ENCODE data around the gene MCOLN2.

MCOLN2 gene

DNA sequence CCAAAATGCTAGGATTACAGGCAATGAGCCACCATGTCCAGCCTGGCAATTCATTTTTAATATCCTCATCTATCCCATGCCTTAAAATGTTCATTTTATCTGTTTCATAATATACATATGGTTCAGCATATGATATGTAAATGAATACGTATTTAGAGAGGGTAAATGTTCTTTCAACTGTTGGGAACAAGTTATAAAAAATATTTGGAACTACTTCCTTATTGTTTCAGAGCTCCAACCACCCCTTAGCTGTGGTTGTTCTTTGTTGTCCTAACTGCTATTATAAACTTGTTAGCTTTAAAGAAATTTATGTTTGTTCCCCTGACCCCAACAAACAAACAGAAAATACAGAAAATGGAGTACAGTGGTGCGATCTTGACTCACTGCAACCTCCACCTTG, 14.5 kb downstream of the MCOLN2 start:
- DNase-seq = no peak

DNA sequence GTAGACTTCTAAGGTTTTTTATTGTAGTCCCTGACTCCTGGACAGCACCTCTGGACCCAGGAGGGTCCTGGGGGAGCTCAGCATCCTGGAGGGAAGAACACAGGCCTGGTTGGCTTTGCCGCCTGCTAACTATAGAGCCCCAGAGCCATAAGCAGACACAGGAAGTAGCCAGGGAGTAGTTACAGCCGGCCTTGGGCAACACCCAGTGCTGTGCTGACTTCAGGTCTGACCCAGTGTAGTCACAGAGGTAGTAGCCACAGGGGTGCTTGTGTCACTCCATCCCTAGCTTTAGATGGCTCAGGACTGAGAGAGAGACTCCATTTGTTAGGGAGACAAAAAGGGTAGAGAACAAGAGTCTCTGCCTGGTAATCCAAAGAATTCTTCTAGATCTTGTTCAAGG, 21.9 kb downstream of the MCOLN2 start:
- no peak for DNase-seq

DNA sequence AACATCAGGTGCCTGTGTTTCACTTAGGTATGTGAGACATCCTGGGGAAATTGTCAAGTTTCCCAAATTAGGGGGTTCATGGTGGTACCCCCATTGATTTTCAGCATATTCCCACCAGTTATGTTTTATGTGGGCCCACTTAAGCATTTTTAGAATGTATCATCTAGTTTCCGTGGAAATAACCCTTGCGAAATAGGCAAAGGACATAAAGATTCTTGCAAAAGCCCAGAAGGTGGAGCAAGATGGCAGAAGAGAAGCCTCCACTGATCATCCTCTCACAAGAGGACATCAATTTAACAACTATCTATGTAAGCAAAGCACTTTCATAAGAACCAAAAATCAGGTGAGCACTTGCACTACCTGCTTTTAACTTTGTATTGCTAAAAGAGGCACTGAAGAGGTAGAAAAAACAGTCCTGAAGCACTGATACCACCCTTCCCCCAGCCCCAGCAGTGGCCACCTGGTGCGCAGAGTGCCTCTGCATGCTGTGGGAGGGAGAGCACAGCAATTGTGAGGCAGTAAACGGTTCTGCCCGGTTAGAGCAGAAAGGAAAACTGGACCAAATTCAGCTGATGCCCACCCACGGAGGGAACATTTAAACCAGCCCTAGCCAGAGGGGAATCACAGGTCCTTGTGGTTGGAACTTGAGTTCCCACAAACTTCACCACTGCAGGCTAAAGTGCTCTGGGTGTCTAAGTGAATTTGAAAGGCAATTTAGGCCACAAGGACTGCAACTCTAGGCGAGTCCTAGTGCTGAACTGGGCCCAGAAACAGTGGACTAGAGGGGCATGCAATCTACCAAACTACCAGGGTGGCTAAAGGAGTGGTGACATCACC, 23.2 kb downstream of the MCOLN2 start:
- DNase-seq = no peak

DNA sequence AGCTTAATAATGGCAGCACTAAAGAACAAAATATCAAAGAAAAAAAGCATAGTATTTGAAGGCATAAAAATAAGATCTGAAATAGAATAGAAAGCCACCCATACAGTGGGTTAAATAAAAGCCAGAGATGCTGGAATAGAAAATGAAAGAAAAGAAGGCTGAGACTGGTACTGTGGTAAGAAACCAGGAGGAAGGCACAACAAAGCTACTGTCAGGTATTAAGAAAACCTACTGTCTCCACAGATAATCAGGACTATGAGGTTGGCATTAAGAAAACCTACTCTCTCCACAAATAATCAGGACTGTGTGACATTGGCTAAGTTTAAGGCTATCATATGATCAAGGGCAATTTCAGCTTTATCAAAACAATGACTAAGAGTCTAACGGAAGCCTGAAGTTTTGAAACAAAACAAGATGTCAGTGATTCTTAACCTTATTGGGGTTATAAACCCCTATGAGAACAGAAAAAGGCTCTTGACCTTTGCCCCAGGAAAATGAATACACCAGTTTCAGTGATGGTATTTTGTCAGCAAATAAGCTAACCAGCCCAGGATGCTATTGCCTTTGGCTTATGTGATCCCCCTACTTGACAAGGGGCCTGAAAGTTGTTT, 24.4 kb downstream of the MCOLN2 start:
- no peak for DNase-seq

DNA sequence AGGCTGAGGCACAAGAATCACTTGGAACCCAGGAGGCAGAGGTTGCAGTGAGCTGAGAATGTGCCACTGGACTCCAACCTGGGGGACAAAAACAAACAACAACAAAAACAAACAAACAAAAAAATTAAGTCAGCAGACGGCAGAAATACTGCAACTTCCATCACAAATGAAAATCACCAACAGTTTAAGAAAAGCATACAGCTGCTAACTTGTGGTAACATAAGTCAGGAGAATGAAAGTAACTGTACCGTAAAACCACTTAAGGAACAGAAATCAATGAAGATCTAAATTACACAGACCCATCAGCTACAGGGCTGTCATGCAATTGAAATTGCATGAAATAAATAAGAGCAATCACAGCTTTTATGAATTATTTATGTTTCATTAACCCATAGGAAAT, 25.0 kb downstream of the MCOLN2 start:
- no peak for DNase-seq

DNA sequence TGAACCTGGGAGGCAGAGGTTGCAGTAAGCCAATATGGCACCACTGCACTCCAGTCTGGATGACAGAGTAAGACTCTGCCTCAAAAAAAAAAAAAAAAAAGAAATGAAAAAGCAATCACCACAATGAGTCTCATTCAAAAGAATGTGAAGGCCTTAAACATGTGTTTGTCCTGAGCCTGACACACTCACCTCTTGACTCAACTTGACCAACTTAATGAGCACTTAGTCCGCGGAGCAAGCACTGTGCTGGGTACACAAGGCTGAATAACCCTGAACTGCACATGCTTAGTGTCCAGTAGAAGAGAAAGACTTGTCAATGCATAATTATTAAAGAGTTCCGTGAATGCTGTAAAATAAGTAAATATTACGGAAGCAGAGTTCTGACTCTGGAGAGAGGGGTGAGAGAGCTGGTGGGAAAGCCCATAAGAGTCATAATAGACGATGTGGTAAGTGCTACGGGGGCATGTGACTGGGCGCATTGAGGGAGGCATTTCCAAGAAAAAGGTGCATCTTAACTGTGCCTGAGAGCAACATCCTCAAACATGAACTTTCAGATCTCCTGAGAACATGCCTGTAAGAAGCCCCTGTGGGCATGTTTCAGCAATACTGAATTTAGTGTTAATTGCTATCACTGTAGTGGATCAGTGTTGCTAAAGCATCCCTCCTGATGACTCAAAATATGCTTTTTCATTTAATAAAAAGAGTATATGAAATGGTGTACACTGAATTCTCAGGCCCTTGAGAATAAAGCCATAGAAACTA, 27.2 kb downstream of the MCOLN2 start:
- no peak for DNase-seq

DNA sequence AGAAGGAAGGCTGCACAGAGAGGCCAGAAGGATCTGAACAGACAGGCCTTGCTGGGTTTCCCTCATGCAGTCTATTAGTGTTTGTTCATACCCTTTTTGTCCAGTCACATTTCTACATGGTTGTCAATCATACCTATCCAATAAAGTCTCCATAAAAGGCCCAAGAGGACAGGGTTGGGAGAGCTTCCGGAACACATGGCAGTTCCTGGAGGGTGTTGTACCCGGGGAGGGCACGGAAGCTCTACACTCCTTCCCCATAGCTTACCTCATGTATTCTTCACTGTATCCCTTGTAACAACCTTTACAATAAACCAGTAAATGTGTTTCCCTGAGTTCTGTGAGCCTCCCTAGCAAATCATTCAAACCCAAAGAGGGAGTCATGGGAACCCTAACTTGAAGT, 28.0 kb downstream of the MCOLN2 start:
- DNase-seq = no peak

DNA sequence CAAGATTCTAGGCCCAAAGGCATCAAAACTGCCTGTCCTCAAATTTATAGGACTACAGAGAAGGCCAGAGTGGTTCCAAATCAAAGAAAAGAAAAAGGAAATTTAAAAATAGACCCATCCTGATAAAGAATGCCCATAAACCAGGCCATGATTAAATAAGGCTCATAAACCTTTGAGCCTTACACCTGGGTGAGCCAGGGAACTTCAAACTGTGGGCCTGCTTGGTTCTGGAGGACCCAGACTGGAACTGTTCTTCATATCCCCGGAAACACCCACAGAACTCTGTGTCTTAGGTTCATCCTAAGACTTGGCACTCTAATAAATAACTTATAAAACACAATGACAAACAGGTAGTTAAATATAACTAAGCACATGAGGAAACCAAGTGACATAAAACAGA, 28.8 kb downstream of the MCOLN2 start:
- no peak for DNase-seq

DNA sequence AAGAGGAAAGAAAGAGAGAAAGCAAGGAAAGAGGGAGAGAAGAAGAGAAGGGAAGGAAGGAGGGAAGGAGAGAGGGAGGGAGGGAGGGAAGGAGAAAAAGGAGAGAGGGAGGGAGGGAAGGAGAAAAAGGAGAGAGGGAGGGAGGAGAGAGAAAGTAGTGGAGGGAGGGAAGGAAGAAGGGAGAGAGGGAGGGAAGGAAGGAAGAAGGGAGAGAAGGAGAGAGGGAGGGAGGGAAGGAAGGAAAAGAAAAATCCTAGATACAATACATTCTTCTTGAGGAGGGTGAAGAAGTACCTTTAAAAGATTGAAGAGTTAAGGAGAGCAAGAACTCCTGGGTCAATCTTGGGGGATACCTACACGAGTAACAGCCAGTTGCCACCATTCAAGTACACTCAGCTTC, 29.2 kb downstream of the MCOLN2 start:
- no peak for DNase-seq

DNA sequence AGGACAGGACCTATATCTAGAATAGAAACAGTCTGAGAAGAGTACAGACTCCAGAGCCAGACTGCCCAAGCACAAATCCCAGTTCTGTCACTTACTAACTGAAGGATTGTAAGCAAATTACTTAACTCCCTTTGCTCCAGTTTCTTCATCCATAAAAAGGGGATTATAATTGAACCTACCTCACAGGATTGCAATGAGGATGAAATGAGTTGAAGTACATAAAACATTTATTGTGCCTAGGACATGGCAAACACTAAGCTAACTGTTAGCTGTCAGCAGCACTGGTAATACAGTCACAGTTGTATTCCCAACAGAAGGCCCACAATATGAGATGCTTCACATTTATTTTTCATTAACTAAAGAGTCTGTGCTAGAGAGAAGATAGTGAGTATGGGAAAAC, 33.9 kb downstream of the MCOLN2 start:
- no peak for DNase-seq

DNA sequence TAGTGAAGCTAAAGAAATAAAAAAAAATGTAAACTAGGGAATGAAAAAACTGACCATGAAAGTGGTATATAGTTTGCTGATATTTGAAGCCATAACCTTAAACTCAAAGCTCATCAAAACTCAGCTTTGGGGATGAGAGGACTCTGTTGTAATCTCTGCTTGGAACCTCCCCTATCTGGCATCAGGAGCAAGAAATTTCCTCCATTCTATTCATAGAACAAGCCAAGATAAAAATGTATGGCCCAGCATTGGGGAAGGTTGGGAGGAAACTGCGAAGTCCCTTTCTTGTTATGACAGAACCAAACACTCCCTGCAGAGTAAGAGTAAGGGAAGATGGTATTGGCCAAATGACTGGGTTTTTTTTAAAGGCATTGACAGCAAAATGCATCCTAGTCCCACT, 35.6 kb downstream of the MCOLN2 start:
- no peak for DNase-seq

DNA sequence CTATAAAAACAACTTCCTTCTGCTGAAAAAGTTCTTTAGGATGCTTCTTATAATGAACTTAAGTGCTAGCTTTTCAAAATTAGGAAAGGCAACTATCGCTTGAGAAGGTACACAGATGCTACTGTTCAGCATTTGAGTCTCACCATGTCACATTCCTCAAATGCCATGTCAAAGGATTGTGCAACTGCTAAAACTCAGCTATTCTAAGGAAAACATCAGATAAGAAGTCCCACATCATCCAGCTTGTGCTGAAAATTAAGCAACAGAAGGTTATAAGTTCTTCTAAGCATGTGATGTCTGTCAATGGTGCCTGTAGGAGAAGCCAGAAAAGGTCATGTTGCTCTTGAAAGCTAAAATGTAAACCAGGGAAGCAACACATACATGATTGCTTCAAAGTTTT, 36.5 kb downstream of the MCOLN2 start:
- no peak for DNase-seq

DNA sequence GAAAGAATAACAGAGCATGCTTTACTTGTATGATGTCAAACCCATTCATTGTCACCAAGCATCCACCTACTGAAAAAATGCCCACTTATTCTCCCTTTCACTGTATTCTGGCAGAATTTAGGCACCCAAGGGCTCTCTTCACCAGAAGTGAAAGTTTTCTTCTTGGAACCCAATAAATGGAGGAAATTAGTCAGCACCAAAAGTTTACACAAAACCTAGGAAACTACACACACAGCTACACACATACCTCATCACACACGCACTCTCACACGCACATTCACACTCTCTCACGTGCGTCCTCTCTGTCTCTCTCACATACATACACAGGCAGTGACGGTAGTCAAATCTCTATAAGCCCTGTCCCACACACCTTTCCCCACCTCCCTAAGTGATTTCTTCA, 37.6 kb downstream of the MCOLN2 start:
- no peak for DNase-seq

DNA sequence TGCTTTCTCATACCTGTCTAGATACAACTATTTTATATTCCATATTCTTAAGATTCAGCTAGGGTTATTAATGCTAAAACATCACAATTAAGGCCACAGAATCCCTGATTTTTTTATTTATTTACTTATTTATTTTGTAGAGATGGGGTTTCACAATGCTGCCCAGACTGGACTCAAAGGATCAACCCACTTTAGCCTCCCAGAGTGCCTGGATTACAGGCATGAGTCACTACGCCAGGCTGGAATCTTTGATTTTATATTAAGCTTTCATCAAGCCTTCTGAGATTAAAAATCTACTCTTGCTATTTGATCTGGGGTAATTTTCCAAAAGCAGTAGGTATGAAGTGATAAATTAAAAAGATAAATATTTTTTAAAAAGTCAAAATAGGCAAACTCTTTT, 38.9 kb downstream of the MCOLN2 start:
- no peak for DNase-seq

DNA sequence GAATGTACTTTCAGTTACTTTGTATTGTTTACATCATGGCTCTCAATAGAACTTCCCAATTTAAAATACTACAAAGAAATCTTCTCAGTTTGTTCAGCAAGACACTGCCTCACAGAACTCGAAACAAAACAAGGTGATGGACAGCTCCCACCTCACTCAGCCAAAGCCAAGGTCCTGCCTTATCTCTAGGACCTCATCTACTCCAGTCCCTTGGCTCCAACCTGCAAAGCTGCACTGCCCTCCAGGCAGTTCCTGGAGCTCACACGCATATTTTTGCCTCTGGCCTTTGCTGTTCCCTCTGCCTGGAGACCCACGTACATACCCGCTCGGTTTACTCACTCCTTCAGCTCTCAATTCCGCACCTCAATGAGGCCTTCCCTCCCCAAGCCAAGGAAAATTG, 40.3 kb downstream of the MCOLN2 start:
- no peak for DNase-seq

DNA sequence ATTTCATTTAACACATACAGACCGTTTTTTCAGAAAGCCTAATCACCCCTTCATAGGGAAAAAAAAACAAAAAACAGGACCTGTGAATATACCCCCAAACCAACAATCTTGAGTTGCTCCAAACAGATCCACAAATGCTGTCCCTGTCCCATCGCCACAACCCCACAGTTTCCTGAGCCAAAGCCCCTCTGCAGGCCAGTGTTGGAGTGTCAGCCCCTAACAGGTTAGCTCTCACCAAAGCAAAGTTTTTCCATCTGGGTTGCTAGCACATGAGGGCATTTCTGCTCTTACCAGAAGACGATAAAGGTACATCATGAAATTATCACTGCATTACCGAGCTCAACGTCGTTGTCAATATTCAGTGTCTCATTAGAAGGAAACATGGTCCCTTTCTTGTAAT, 40.8 kb downstream of the MCOLN2 start:
- DNase-seq = no peak

DNA sequence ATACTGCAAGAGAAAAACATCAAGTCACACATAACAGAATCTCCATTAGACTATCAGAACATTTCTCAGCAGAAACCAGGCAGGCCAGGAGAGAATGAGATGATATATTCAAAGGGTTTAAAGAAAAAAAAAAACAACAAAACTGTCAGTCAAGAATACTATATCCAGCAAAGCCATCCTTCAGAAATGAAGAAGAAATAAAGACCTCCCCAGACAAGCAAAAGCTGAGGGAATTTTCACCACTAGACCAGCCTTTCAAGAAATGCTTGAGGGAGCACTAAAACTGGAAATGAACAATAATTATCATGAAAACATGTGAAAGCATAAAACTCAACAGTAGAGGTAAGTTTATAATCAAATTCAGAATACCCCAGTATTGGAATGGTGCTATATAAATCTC, 47.2 kb downstream of the MCOLN2 start:
- no peak for DNase-seq

DNA sequence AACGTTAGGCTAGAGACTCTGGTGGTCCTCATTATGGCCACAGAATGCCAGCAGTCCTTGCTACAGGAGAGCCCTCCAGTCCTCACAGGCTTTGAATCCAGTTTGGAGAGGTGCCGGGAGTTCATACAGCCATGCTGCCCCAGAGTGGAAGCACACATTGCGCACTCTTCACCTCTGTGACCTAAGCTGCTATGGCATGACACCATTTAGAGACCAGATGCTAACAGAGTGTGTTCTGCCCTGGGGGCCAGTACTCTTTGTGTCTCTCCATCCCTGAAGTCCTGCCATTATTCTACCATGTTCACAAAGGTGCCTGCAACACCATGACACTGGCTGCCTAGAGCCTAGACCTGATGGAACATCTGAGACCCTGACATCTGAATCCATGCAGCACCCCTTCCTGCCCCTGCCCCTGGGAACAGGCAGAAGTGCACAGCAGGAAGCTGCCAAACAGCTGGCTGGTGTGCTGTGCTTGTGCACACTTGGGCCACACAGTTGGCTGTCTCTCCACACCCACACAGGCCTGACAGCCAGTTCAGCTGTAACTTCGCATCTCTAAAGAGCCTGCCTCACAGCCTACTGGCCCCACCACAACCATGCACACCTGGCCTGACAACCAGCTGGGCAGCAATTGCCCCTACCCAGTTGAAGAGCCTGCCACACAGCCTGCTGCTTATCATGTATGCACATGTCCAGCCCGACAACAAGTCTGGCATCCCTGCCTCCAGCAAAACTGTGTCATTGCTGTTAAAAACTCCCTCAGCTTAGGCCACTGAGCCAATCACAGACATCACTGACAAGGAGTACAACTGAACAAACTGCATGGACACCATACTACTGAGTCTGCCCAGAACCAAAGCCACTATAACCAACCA, 49.1 kb downstream of the MCOLN2 start:
- DNase-seq = no peak

DNA sequence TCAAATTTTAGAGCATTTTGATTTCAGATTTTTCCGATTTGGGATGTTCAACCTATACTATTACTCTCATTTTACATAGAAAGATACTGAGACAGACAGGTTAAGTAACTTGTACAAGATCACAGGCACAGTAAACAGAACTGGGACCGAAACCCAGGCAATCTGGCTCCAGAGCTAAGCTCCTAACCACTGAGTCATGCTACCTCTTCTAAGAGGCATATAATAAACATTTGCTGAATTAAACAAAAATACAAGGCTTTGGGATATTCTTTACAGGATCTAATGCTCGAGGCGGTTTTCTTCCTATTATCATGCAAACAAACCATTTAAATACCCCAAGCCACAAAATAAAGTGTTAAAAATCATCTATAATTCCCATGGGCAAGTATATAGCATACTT, 50.3 kb downstream of the MCOLN2 start:
- DNase-seq = no peak

DNA sequence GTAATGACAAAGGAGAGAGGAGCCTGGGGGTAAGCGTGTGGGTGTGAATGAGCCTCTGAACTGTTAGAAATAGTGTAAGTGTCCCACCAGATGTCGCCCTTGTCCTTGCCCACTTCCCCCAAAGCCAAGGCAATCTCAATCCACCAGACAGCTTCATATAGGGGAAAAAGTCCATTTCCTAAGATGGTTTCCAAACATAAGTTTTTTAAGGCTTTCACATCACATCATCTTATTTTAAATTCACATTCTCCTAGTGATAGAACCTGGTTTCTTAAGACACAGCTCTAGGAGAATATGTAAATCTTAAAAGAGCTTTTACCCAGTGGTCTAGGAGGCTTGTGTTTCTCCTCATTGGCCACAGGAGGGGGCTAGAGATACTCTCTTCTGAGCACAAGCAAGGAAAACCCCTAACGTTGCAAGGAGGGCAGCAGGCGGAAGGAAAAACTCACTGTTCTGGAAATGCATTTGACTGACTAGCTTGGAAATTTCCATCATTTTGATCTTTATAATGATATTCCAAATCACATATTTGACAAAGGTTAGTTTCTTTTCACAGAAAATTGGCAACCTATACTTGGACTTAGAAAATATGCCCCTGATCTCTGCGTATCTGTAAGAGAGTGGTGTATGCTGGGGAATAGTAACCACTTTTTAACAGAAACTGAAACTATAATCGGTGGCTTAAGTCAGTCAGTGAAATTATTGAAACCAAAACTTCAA, 52.0 kb downstream of the MCOLN2 start:
- peak; percentile 70 for DNase-seq

DNA sequence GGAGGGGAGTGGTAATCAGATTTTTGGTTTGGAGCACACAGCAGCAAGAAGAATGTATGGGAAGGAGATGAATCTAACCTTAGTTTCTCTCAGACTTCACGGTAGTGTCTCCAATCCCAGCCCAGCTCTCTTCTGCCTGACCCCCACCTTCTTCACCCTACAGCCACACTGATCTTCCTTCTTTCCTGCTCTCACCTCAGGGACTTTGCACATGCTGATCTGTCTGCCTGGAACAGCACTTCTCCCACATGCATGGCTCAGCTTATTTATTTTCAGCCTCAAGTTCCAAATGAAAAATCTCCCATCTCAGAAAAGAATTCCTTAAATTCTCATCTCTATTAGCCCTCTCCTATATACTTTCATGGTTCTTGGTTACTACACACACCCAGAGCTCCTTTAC, 55.1 kb downstream of the MCOLN2 start:
- DNase-seq = no peak

DNA sequence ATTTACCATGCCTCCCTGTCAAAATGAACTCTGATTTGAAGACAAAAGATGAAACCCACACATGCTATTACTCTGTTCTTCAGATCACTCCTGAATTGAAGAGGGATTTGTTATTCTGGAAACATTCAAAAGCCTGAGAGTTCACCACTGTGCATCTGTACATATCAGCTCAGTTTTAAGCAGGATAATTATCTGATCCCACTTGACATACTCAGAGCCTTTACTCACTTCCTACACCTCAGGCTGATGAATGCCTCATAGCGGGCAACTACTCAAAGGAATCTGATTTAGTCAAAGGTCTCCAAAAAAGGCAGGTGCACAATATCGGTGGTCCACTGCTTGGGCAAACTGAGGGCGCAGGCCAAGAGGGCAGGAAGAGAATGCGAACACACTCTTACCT, 56.4 kb downstream of the MCOLN2 start:
- no peak for DNase-seq
